ENCODE results near the gene MLC1. TPM values are rescaled to one million over a fixed set of nuclear protein-coding genes. Genes with fewer than 3 reads are reported as not detected.

MLC1 gene
- total RNA-seq, 2 experiments from 2014 or later, result 0.16 TPM; not detected in 1

- intact Hi-C loops (cut with micrococcal nuclease; ENCODE audit: unreplicated experiment), result loop anchor here (5.0 kb wide), 2 partner anchors 42 to 57 kb away; no protein-coding TSS in a partner anchor
- no peak for DNase-seq (ENCODE audit: low spot score)
- CTCF ChIA-PET (ENCODE audit: unreplicated experiment), result no interaction called here
Measured at GRCh38 chr22:50034126-50035081, 50.8 kb downstream of the MLC1 start.

GRCh38 chr22:50032941-50033601 lies 52.2 kb downstream of the MLC1 start:
- intact Hi-C loops (cut with micrococcal nuclease; ENCODE audit: unreplicated experiment), result loop anchor here (5.0 kb wide), 2 partner anchors 41 to 56 kb away; no protein-coding TSS in a partner anchor
- no peaks in the 10 kb centered on the region for H4K20me1 ChIP-seq (ENCODE audit: insufficient read depth, low read length)
- no peak overlapping the region for H2AFZ ChIP-seq (ENCODE audit: low read length)
- H3K4me3 ChIP-seq (ENCODE audit: low read depth, low read length, poor library complexity, severe bottlenecking), result no peak overlapping the region
- H3K36me3 ChIP-seq (ENCODE audit: insufficient read depth, low read length), result no peaks in the 10 kb centered on the region
- POLR2A ChIA-PET, result no interaction called here
- TF ChIP-seq EZH2phosphoT487 (IDR thresholded peaks at IDR 0.05; ENCODE audit: borderline replicate concordance, low read depth, low read length) (no peak), CTCF (conservative IDR thresholded peaks at IDR 0.05; ENCODE audit: low read length) (no peak)
- no peaks in the 10 kb centered on the region for H3K9me2 ChIP-seq (ENCODE audit: insufficient read depth, low read length)
- no peaks in the 10 kb centered on the region for H3K79me2 ChIP-seq (ENCODE audit: insufficient read depth, low read depth, low read length)
- no peak overlapping the region for H3K27ac ChIP-seq (ENCODE audit: low read depth, low read length, poor library complexity, severe bottlenecking)
- no TSS peak for BruUV-seq (replicated peaks)
- CTCF ChIA-PET (ENCODE audit: unreplicated experiment), result no interaction called here
- no peak for DNase-seq (ENCODE audit: low spot score)
- peaks cover 7% of the 10 kb centered on the region for H3K4me1 ChIP-seq (ENCODE audit: insufficient read depth, low read length, poor library complexity, severe bottlenecking)
- no peak overlapping the region for H3K4me2 ChIP-seq (ENCODE audit: low read length)
- no peaks in the 10 kb centered on the region for H3K9me3 ChIP-seq (ENCODE audit: low read length)

More at GRCh38 chr22:50034126-50035081, 50.8 kb downstream of the MLC1 start:
- H2AFZ ChIP-seq (ENCODE audit: low read length), result no peak overlapping the region
- H3K9me2 ChIP-seq (ENCODE audit: insufficient read depth, low read length), result no peaks in the 10 kb centered on the region
- H4K20me1 ChIP-seq (ENCODE audit: insufficient read depth, low read length), result no peaks in the 10 kb centered on the region
- H3K79me2 ChIP-seq (ENCODE audit: insufficient read depth, low read depth, low read length), result no peaks in the 10 kb centered on the region
- H3K27ac ChIP-seq (ENCODE audit: low read depth, low read length, poor library complexity, severe bottlenecking), result no peak overlapping the region
- H3K4me1 ChIP-seq (ENCODE audit: insufficient read depth, low read length, poor library complexity, severe bottlenecking), result peaks cover 7% of the 10 kb centered on the region
- H3K4me3 ChIP-seq (ENCODE audit: low read depth, low read length, poor library complexity, severe bottlenecking), result no peak overlapping the region
- peaks cover 6% of the 10 kb centered on the region; the same call in 1 of the 2 replicates for H3K9me3 ChIP-seq (ENCODE audit: low read length)
- no peaks in the 10 kb centered on the region for H3K36me3 ChIP-seq (ENCODE audit: insufficient read depth, low read length)
- TF ChIP-seq EZH2phosphoT487 (IDR thresholded peaks at IDR 0.05; ENCODE audit: borderline replicate concordance, low read depth, low read length), result no peak
- TF ChIP-seq CTCF (conservative IDR thresholded peaks at IDR 0.05; ENCODE audit: low read length), result no peak
- POLR2A ChIA-PET, result no interaction called here
- H3K4me2 ChIP-seq (ENCODE audit: low read length), result no peak overlapping the region
- BruUV-seq (replicated peaks), result no TSS peak

Measured in OCI-LY7 (cell line).